ENCODE results near the gene DLK1. TPM values are rescaled to one million over a fixed set of nuclear protein-coding genes. Genes with fewer than 3 reads are reported as not detected.

The DLK1 gene
- total RNA-seq, 1 experiment from 2014 or later: 3.3 TPM

GRCh38 chr14:100679153-100679552, 47.5 kb upstream of the DLK1 start:
- no peak for DNase-seq (ENCODE audit: low spot score)
- ChIA-PET POLR2A (no interaction called here), CTCF (interaction anchor here (1.0 to 1.4 kb wide), 2 partner anchors 20 to 23 kb away, joined by 3 to 4 read pairs; no protein-coding TSS in a partner anchor)
- no peak for TF ChIP-seq SP1 (CRISPR knock-in tag; conservative IDR thresholded peaks at IDR 0.05)
- no peak for TF ChIP-seq CDX4 (CRISPR knock-in tag; IDR thresholded peaks at IDR 0.05; ENCODE audit: borderline replicate concordance)
- no peak for TF ChIP-seq ZMAT4 (CRISPR knock-in tag; IDR thresholded peaks at IDR 0.05)
- TF ChIP-seq, protein P1, sequence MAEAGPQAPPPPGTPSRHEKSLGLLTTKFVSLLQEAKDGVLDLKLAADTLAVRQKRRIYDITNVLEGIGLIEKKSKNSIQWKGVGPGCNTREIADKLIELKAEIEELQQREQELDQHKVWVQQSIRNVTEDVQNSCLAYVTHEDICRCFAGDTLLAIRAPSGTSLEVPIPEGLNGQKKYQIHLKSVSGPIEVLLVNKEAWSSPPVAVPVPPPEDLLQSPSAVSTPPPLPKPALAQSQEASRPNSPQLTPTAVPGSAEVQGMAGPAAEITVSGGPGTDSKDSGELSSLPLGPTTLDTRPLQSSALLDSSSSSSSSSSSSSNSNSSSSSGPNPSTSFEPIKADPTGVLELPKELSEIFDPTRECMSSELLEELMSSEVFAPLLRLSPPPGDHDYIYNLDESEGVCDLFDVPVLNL (CRISPR knock-in tag; IDR thresholded peaks at IDR 0.05; ENCODE audit: borderline replicate concordance, low read depth): no peak
- no peak for TF ChIP-seq IRF2 (CRISPR knock-in tag; IDR thresholded peaks at IDR 0.05; ENCODE audit: borderline replicate concordance, low read depth)
- TF ChIP-seq, protein P2, sequence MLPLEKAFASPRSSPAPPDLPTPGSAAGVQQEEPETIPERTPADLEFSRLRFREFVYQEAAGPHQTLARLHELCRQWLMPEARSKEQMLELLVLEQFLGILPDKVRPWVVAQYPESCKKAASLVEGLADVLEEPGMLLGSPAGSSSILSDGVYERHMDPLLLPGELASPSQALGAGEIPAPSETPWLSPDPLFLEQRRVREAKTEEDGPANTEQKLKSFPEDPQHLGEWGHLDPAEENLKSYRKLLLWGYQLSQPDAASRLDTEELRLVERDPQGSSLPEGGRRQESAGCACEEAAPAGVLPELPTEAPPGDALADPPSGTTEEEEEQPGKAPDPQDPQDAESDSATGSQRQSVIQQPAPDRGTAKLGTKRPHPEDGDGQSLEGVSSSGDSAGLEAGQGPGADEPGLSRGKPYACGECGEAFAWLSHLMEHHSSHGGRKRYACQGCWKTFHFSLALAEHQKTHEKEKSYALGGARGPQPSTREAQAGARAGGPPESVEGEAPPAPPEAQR (CRISPR knock-in tag; IDR thresholded peaks at IDR 0.05): no peak
- TF ChIP-seq USF1 (CRISPR knock-in tag; IDR thresholded peaks at IDR 0.05): no peak
- no peak for TF ChIP-seq ZNF263 (CRISPR knock-in tag; IDR thresholded peaks at IDR 0.05; ENCODE audit: low read depth)
- TF ChIP-seq, protein P3, sequence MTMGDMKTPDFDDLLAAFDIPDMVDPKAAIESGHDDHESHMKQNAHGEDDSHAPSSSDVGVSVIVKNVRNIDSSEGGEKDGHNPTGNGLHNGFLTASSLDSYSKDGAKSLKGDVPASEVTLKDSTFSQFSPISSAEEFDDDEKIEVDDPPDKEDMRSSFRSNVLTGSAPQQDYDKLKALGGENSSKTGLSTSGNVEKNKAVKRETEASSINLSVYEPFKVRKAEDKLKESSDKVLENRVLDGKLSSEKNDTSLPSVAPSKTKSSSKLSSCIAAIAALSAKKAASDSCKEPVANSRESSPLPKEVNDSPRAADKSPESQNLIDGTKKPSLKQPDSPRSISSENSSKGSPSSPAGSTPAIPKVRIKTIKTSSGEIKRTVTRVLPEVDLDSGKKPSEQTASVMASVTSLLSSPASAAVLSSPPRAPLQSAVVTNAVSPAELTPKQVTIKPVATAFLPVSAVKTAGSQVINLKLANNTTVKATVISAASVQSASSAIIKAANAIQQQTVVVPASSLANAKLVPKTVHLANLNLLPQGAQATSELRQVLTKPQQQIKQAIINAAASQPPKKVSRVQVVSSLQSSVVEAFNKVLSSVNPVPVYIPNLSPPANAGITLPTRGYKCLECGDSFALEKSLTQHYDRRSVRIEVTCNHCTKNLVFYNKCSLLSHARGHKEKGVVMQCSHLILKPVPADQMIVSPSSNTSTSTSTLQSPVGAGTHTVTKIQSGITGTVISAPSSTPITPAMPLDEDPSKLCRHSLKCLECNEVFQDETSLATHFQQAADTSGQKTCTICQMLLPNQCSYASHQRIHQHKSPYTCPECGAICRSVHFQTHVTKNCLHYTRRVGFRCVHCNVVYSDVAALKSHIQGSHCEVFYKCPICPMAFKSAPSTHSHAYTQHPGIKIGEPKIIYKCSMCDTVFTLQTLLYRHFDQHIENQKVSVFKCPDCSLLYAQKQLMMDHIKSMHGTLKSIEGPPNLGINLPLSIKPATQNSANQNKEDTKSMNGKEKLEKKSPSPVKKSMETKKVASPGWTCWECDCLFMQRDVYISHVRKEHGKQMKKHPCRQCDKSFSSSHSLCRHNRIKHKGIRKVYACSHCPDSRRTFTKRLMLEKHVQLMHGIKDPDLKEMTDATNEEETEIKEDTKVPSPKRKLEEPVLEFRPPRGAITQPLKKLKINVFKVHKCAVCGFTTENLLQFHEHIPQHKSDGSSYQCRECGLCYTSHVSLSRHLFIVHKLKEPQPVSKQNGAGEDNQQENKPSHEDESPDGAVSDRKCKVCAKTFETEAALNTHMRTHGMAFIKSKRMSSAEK (CRISPR knock-in tag; IDR thresholded peaks at IDR 0.05; ENCODE audit: borderline replicate concordance): no peak
- TF ChIP-seq, protein P4, sequence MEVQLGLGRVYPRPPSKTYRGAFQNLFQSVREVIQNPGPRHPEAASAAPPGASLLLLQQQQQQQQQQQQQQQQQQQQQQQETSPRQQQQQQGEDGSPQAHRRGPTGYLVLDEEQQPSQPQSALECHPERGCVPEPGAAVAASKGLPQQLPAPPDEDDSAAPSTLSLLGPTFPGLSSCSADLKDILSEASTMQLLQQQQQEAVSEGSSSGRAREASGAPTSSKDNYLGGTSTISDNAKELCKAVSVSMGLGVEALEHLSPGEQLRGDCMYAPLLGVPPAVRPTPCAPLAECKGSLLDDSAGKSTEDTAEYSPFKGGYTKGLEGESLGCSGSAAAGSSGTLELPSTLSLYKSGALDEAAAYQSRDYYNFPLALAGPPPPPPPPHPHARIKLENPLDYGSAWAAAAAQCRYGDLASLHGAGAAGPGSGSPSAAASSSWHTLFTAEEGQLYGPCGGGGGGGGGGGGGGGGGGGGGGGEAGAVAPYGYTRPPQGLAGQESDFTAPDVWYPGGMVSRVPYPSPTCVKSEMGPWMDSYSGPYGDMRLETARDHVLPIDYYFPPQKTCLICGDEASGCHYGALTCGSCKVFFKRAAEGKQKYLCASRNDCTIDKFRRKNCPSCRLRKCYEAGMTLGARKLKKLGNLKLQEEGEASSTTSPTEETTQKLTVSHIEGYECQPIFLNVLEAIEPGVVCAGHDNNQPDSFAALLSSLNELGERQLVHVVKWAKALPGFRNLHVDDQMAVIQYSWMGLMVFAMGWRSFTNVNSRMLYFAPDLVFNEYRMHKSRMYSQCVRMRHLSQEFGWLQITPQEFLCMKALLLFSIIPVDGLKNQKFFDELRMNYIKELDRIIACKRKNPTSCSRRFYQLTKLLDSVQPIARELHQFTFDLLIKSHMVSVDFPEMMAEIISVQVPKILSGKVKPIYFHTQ (CRISPR knock-in tag; IDR thresholded peaks at IDR 0.05): no peak
- TF ChIP-seq MAX (CRISPR knock-in tag; IDR thresholded peaks at IDR 0.05): no peak
- no peak for TF ChIP-seq NFYB (CRISPR knock-in tag; conservative IDR thresholded peaks at IDR 0.05; ENCODE audit: low read depth)
- no peak for TF ChIP-seq MYBL2 (CRISPR knock-in tag; IDR thresholded peaks at IDR 0.05)
- peaks cover 2% of the 10 kb centered on the region for H3K27me3 Mint-ChIP-seq (ENCODE audit: low read depth)
- 0 out of 2 replicates have a peak, but pooled peaks cover 9% of the 10 kb centered on the region for H3K4me1 Mint-ChIP-seq
- no peaks in the 10 kb centered on the region for H3K36me3 Mint-ChIP-seq
- H3K9me3 Mint-ChIP-seq: peaks cover 4% of the 10 kb centered on the region
- ATAC-seq: no peak
- H3K4me3 Mint-ChIP-seq: no peak overlapping the region
- H3K27ac Mint-ChIP-seq: no peak overlapping the region
